Heart left ventricle (tissue), 16 donors: ENCODE measurements around the gene TEKTIP1. TPM values are rescaled to one million over a fixed set of nuclear protein-coding genes. Genes with fewer than 3 reads are reported as not detected.

ENCODE experiments used
- ATAC-seq, 4 donors: fragments of 200-7000 bp; cut with Tn5 transposase; one replicate each; pipeline ENCODE4 v1.9.1; 2020 to 2022; ENCODE audit warnings: moderate library complexity in 4 of 4, mild to moderate bottlenecking in 3 of 4, moderate number of reproducible peaks in 1 of 4
- DNase-seq, 5 donors: peaks; one replicate each; pipeline ENCODE4 v3.0.0-alpha.2; 2020
- H3K27ac ChIP-seq, 12 donors: fragments of 200-600 bp; sonication (generic) in 4 of 12; one replicate each; pipeline versions ENCODE4 v1.5.0 to v1.8.0; 2016 to 2022; ENCODE audit warnings: mild to moderate bottlenecking in 2 of 12
- H3K27me3 ChIP-seq, 9 donors: fragments of 200-600 bp; sonication (generic) in 2 of 9; one replicate each; pipeline versions ENCODE4 v1.5.1 to v1.8.0; 2016 to 2022; ENCODE audit warnings: mild to moderate bottlenecking in 3 of 9
- H3K36me3 ChIP-seq, 9 donors: fragments of 200-600 bp; sonication (generic) in 2 of 9; one replicate each; pipeline versions ENCODE4 v1.5.0 to v1.8.0; 2018 to 2022; ENCODE audit warnings: mild to moderate bottlenecking in 2 of 9
- H3K4me1 ChIP-seq, 12 donors: fragments of 200-600 bp; sonication (generic) in 4 of 12; one replicate each; pipeline versions ENCODE4 v1.5.0 to v1.8.0; 2016 to 2022; ENCODE audit warnings: mild to moderate bottlenecking in 3 of 12
- H3K4me3 ChIP-seq, 12 donors: fragments of 200-600 bp; sonication (generic) in 4 of 12; one replicate each; pipeline versions ENCODE4 v1.5.0 to v1.8.0; 2017 to 2022; ENCODE audit warnings: mild to moderate bottlenecking in 9 of 12, moderate library complexity in 4 of 12
- H3K9me3 ChIP-seq, 12 donors: fragments of 200-600 bp; sonication (generic) in 4 of 12; one replicate each; pipeline versions ENCODE4 v1.5.0 to v1.8.0; 2016 to 2022; ENCODE audit warnings: mild to moderate bottlenecking in 1 of 12
- CTCF ChIP-seq, 12 donors: fragments of 200-600 bp; sonication (generic) in 4 of 12; IDR thresholded peaks; one replicate each; pipeline versions ENCODE4 v1.5.0 to v1.8.0; 2018 to 2022; ENCODE audit warnings: antibody characterized with exemption in 12 of 12, mild to moderate bottlenecking in 5 of 12
- POLR2A ChIP-seq, 2 donors: fragments of 450-650 bp; IDR thresholded peaks; one replicate each; pipeline ENCODE4 v1.6.1; 2017; ENCODE audit warnings: antibody characterized with exemption in 2 of 2, mild to moderate bottlenecking in 2 of 2, moderate library complexity in 2 of 2
- WGBS, 4 donors: extraction: QIAGEN DNeasy Blood & Tissue Kit in 2 of 4; methylation state at CpG; one replicate each; pipeline versions ENCODE4 v1.1.5 to v1.1.7; 2013 to 2018; 5-methylcytosine and 5-hydroxymethylcytosine counted together
- intact Hi-C, 10 donors: fragments of 100-400 bp; cut with DNase I; formaldehyde crosslinking; loops; one replicate each; pipeline versions ENCODE4 v1.11.1 to v1.14.2; 2022
- polyA plus RNA-seq, 2 donors: library from polyadenylated mRNA; stranded (reverse); fragments of 200-250 nt; gene quantifications; one replicate each; pipeline ENCODE4 v1.2.3, GENCODE V29; 2013
- total RNA-seq, 9 donors: library from RNA; depleted of rRNA in 2 of 9; stranded (reverse); fragments of >200 nt in 2 of 9; fragmentation: NEBNext Ultra II Directional in 3 of 9; extraction: Animal tissue kit (Norgen Biotek cat#: 25700) in 3 of 9; gene quantifications; one replicate each; pipeline versions ENCODE4 v1.1.0 to v1.2.4, GENCODE V29; 2016 to 2023
- donor health status: ischemic (EF 13 %, LVEDD 7.1; RV severe dilation, severe dysfunction).
- donor health status: healthy with polysubstance abuse.
- donor health status: DM: no; HTN: yes; CAD: no.
- donor health status: DM: no; HTN: no; CAD: no.
- donor health status: ischemic (EF 25% LVEDD 6.9; RV normal size, moderate dysfunction).
- donor health status: ischemic (EF 25% LVEDD 5.7; RV mildly dilated, moderate dysfunction).
- donor health status: healthy.
- donor health status: DM: yes; HTN: yes; CAD: no.
- donor health status: ischemic (EF 35%, LVEDD 5.7; RV mildly dilated, moderate dysfunction).
- donor health status: nonischemic (EF 11% LVEDD 7.7; RV severe dilation, severe dysfunction).
- donor health status: DM: yes; HTN: yes; CAD: no.
- donor health status: PGD.
- donor health status: ischemic (EF 29% LVEDD 5.4; RV normal size, mild dysfunction).
- donor health status: nonischemic (EF 23%, LVEDD 6.1; RV moderate dilation, normal function).

TEKTIP1 gene
- total and polyA plus RNA-seq, 11 donors = 0.63 to 1.8 (median 0.93) TPM; not detected in 5

GRCh38 chr19:3593156-3593555 is 54.2 kb downstream of the TEKTIP1 start:
- TF ChIP-seq POLR2A (IDR thresholded peaks at IDR 0.05) (no peak), CTCF (IDR thresholded peaks at IDR 0.05) (no peak)
- intact Hi-C loops = no loop called here
- WGBS, 4 donors = 43 to 59% (median 45%) methylated on average over 11 of the region's 11 CpGs
- Histone ChIP-seq H3K36me3 (no peaks in the 10 kb centered on the region), H3K27ac (no peak overlapping the region), H3K9me3 (no peaks in the 10 kb centered on the region), H3K4me3 (no peak overlapping the region), H3K4me1 (peaks cover 0 to 3% (median 0%) of the 10 kb centered on the region in 12 donors), H3K27me3 (no peaks in the 10 kb centered on the region)
- ATAC-seq (no peak), DNase-seq (no peak)

Other genes starting within 250 kb of the TEKTIP1 start
- 100 to 1,000 TPM; 107 to 267 (median 155) TPM for gene NFIC, start 172.6 kb upstream of the TEKTIP1 start, total RNA-seq
- gene NFIC, start 172.6 kb upstream of the TEKTIP1 start, polyA plus RNA-seq = 100 to 1,000 TPM; 159 to 192 TPM
- not detected for gene SMIM24, start 58.6 kb upstream of the TEKTIP1 start, total RNA-seq
- under 1 TPM in 1 of 2 donors, not detected in 1; 0.15 TPM for gene SMIM24, start 58.6 kb upstream of the TEKTIP1 start, polyA plus RNA-seq
- not detected for gene SMIM44, start 55.7 kb upstream of the TEKTIP1 start, total RNA-seq
- gene SMIM44, start 55.7 kb upstream of the TEKTIP1 start, polyA plus RNA-seq = not detected
- 10 to 100 TPM in 5 of 9 donors, 1 to 10 TPM in 4; 7.4 to 32.3 (median 10.1) TPM for gene DOHH, start 38.5 kb upstream of the TEKTIP1 start, total RNA-seq
- 10 to 100 TPM; 17.9 to 34.3 TPM for gene DOHH, start 38.5 kb upstream of the TEKTIP1 start, polyA plus RNA-seq
- gene FZR1, start 32.9 kb upstream of the TEKTIP1 start, total RNA-seq = 10 to 100 TPM; 15.4 to 41.0 (median 26.4) TPM
- 10 to 100 TPM; 13.9 to 23.5 TPM for gene FZR1, start 32.9 kb upstream of the TEKTIP1 start, polyA plus RNA-seq
- 10 to 100 TPM; 15.7 to 62.8 (median 23.4) TPM for gene MFSD12, start 18.4 kb downstream of the TEKTIP1 start, total RNA-seq
- gene MFSD12, start 18.4 kb downstream of the TEKTIP1 start, polyA plus RNA-seq = 10 to 100 TPM; 19.0 to 51.8 TPM
- 10 to 100 TPM; 24.8 to 65.6 (median 35.4) TPM for gene HMG20B, start 33.8 kb downstream of the TEKTIP1 start, total RNA-seq
- gene HMG20B, start 33.8 kb downstream of the TEKTIP1 start, polyA plus RNA-seq = 10 to 100 TPM; 48.8 to 68.6 TPM
- 1 to 10 TPM in 8 of 9 donors, under 1 TPM in 1; 1.00 to 3.3 (median 2.1) TPM for gene GIPC3, start 46.3 kb downstream of the TEKTIP1 start, total RNA-seq
- 1 to 10 TPM; 1.2 TPM for gene GIPC3, start 46.3 kb downstream of the TEKTIP1 start, polyA plus RNA-seq
- gene TBXA2R, start 67.7 kb downstream of the TEKTIP1 start, total RNA-seq = 1 to 10 TPM; 2.4 to 5.1 (median 2.9) TPM
- gene TBXA2R, start 67.7 kb downstream of the TEKTIP1 start, polyA plus RNA-seq = 1 to 10 TPM; 1.9 to 2.2 TPM
- 10 to 100 TPM in 8 of 9 donors, 1 to 10 TPM in 1; 9.8 to 23.4 (median 14.1) TPM for gene CACTIN, start 87.6 kb downstream of the TEKTIP1 start, total RNA-seq
- 10 to 100 TPM; 11.9 to 20.4 TPM for gene CACTIN, start 87.6 kb downstream of the TEKTIP1 start, polyA plus RNA-seq
- 10 to 100 TPM; 27.8 to 56.6 (median 38.2) TPM for gene PIP5K1C, start 161.3 kb downstream of the TEKTIP1 start, total RNA-seq
- 10 to 100 TPM; 23.9 to 31.0 TPM for gene PIP5K1C, start 161.3 kb downstream of the TEKTIP1 start, polyA plus RNA-seq
- gene TJP3, start 169.2 kb downstream of the TEKTIP1 start, total RNA-seq = under 1 TPM in 2 of 9 donors, not detected in 7; 0.41 to 0.48 TPM
- under 1 TPM in 1 of 2 donors, not detected in 1; 0.06 TPM for gene TJP3, start 169.2 kb downstream of the TEKTIP1 start, polyA plus RNA-seq
- 10 to 100 TPM in 6 of 9 donors, 1 to 10 TPM in 3; 8.8 to 28.7 (median 13.8) TPM for gene APBA3, start 222.5 kb downstream of the TEKTIP1 start, total RNA-seq
- 10 to 100 TPM; 11.6 to 22.1 TPM for gene APBA3, start 222.5 kb downstream of the TEKTIP1 start, polyA plus RNA-seq
- gene MRPL54, start 223.5 kb downstream of the TEKTIP1 start, total RNA-seq = 10 to 100 TPM; 58.9 to 96.9 (median 69.1) TPM
- gene MRPL54, start 223.5 kb downstream of the TEKTIP1 start, polyA plus RNA-seq = 100 to 1,000 TPM in 1 of 2 donors, 10 to 100 TPM in 1; 76.8 to 153 TPM
- not detected for gene RAX2, start 233.1 kb downstream of the TEKTIP1 start, total RNA-seq
- not detected for gene RAX2, start 233.1 kb downstream of the TEKTIP1 start, polyA plus RNA-seq
- gene MATK, start 247.2 kb downstream of the TEKTIP1 start, total RNA-seq = 1 to 10 TPM in 4 of 9 donors, under 1 TPM in 5; 0.20 to 8.9 (median 0.70) TPM
- under 1 TPM; 0.57 to 1.00 TPM for gene MATK, start 247.2 kb downstream of the TEKTIP1 start, polyA plus RNA-seq